ENCODE data around the gene BOD1.

Gene BOD1

DNA sequence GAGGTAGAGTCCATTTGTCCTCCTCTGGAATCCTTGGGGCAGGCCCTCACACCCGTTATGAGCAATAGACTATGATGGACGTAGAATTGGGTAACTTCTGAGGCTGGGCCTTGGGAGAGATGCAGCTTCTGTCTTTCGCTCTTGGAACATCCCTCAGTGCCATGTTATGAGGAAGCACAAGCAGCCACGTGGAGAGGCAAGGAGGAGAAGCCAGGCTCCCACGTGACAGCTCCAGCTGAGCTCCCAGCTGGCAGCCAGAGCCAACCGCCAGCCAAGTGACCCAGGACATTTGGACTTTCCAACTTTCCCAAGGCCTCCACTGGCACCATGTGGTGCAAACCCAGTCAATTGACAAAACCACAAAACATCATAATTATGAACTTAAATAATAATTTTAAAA lies 43.0 kb upstream of the BOD1 start:
- H3K27me3 ChIP-seq (replicated peaks in 2 of 5; ENCODE audit: control insufficient read depth in 4 of 5, insufficient read depth in 5 of 5, low read length in 4 of 5), result no peaks in the 10 kb centered on the region
- peaks cover 6 to 11% (median 10%) of the 10 kb centered on the region in 4 experiments for H3K4me1 ChIP-seq (ENCODE audit: control extremely low read depth in 1 of 4, control insufficient read depth in 4 of 4, insufficient read depth in 4 of 4, low read length in 3 of 4)
- H3K27ac ChIP-seq (ENCODE audit: insufficient read depth in 1 of 2, low read depth in 1 of 2, low read length in 2 of 2, poor library complexity in 1 of 2, severe bottlenecking in 2 of 2), result no peak overlapping the region
- POLR2A ChIA-PET, result no interaction called here
- no peak overlapping the region for H3K4me3 ChIP-seq (ENCODE audit: control insufficient read depth in 1 of 7, extremely low read depth in 1 of 7, insufficient read depth in 4 of 7, low read depth in 2 of 7, low read length in 6 of 7)
- no peaks in the 10 kb centered on the region for H3K36me3 ChIP-seq (ENCODE audit: control insufficient read depth in 4 of 4, insufficient read depth in 4 of 4, low read length in 3 of 4)
- 100% methylated on average over 3 of the region's 6 CpGs for WGBS (ENCODE audit: insufficient coverage)
- DNase-seq, result no peak
- H3K9me3 ChIP-seq (ENCODE audit: control extremely low read depth in 1 of 5, control insufficient read depth in 4 of 5, insufficient read depth in 2 of 5, low read depth in 1 of 5, low read length in 4 of 5), result peaks cover 0 to 10% (median 1%) of the 10 kb centered on the region in 5 experiments
- CTCF ChIA-PET, result interaction anchor here (1.2 kb wide), 1 partner anchor 14 kb away, joined by 4 read pairs; no protein-coding TSS in a partner anchor

DNA sequence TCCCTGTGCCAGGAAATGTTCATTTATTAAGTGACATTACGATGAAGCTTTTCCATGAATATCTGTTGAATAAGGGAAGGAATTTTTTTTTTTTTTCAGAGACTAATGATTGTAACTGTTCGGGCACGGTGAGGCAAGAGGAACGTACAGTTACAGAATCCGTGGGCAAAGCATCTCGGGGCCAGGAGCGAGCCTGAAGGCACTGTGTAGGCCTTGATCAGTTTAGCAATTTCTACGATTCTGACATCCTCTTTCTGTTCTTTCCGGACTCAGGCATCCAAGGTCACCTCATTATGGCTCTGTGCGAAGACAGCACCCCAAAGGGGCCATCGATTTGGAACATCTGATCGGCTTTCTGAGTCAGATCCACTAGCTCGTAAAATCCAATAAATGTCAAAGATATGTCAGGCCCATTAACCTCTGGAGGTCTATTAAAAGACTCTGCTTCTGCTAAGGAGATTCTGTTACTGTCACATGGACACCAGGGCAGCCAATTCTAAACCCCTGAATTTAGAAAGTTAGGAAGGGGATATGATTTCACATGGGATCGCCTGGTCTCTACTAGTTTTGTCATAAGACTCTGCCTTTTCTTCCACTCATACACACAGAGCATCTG lies 41.4 kb upstream of the BOD1 start:
- Histone ChIP-seq H3K36me3 (ENCODE audit: control insufficient read depth in 4 of 4, insufficient read depth in 4 of 4, low read length in 3 of 4) (no peaks in the 10 kb centered on the region), H3K4me1 (ENCODE audit: control extremely low read depth in 1 of 4, control insufficient read depth in 4 of 4, insufficient read depth in 4 of 4, low read length in 3 of 4) (no peaks in the 10 kb centered on the region), H3K4me3 (ENCODE audit: control insufficient read depth in 1 of 7, extremely low read depth in 1 of 7, insufficient read depth in 4 of 7, low read depth in 2 of 7, low read length in 6 of 7) (no peak overlapping the region), H3K27me3 (replicated peaks in 2 of 5; ENCODE audit: control insufficient read depth in 4 of 5, insufficient read depth in 5 of 5, low read length in 4 of 5) (no peaks in the 10 kb centered on the region), H3K27ac (ENCODE audit: insufficient read depth in 1 of 2, low read depth in 1 of 2, low read length in 2 of 2, poor library complexity in 1 of 2, severe bottlenecking in 2 of 2) (no peak overlapping the region), H3K9me3 (ENCODE audit: control extremely low read depth in 1 of 5, control insufficient read depth in 4 of 5, insufficient read depth in 2 of 5, low read depth in 1 of 5, low read length in 4 of 5) (peaks cover 0 to 10% (median 2%) of the 10 kb centered on the region in 5 experiments)
- WGBS (ENCODE audit: insufficient coverage), result 95% methylated on average over 13 of the region's 14 CpGs
- ChIA-PET CTCF (interaction anchor here (0.6 to 1.2 kb wide), 2 partner anchors 20 to 1103 kb away, joined by 3 read pairs; no protein-coding TSS in a partner anchor), POLR2A (interaction anchor here (0.6 to 0.7 kb wide), 2 partner anchors 13 to 75 kb away, joined by 3 to 7 read pairs; no protein-coding TSS in a partner anchor)
- DNase-seq, result no peak

DNA sequence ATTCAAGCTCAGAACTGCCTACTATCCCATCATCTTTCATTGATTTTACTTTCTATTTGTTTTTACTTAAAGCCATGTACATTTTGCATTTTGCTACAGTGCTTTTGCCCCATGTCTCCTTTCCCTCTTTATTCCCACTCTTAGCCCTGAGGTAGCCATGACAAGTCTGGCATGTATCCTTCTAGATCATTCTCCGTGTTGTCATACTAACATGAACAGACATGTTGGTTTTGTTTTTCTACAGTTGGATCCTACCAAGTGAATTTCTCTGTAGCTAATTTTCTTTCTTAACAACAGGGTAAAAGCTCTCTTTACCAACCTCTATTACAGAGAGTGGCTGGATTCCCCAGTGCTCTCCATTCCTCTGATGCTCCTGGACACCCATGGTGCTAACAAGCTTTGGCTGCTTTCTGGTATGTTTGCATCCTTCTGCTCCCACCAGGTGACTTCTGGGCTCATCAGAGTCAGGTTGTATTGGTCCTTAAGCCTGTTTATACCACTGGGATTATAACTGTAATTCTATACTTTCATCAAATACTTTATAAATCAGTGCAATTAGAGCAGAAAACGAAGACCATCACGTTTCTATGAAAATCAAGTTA lies 38.8 kb upstream of the BOD1 start:
- Histone ChIP-seq H3K27ac (ENCODE audit: insufficient read depth in 1 of 2, low read depth in 1 of 2, low read length in 2 of 2, poor library complexity in 1 of 2, severe bottlenecking in 2 of 2) (no peak overlapping the region), H3K9me3 (ENCODE audit: control extremely low read depth in 1 of 5, control insufficient read depth in 4 of 5, insufficient read depth in 2 of 5, low read depth in 1 of 5, low read length in 4 of 5) (peaks cover 0 to 11% (median 5%) of the 10 kb centered on the region in 5 experiments), H3K4me1 (ENCODE audit: control extremely low read depth in 1 of 4, control insufficient read depth in 4 of 4, insufficient read depth in 4 of 4, low read length in 3 of 4) (no peaks in the 10 kb centered on the region), H3K36me3 (ENCODE audit: control insufficient read depth in 4 of 4, insufficient read depth in 4 of 4, low read length in 3 of 4) (no peaks in the 10 kb centered on the region), H3K27me3 (replicated peaks in 2 of 5; ENCODE audit: control insufficient read depth in 4 of 5, insufficient read depth in 5 of 5, low read length in 4 of 5) (no peaks in the 10 kb centered on the region), H3K4me3 (ENCODE audit: control insufficient read depth in 1 of 7, extremely low read depth in 1 of 7, insufficient read depth in 4 of 7, low read depth in 2 of 7, low read length in 6 of 7) (no peak overlapping the region)
- POLR2A ChIA-PET, result no interaction called here
- 100% methylated on average over 2 of the region's 3 CpGs for WGBS (ENCODE audit: insufficient coverage)
- CTCF ChIA-PET, result interaction anchor here (1.6 kb wide), 1 partner anchor 14 kb away, joined by 3 read pairs; no protein-coding TSS in a partner anchor
- no peak for DNase-seq

DNA sequence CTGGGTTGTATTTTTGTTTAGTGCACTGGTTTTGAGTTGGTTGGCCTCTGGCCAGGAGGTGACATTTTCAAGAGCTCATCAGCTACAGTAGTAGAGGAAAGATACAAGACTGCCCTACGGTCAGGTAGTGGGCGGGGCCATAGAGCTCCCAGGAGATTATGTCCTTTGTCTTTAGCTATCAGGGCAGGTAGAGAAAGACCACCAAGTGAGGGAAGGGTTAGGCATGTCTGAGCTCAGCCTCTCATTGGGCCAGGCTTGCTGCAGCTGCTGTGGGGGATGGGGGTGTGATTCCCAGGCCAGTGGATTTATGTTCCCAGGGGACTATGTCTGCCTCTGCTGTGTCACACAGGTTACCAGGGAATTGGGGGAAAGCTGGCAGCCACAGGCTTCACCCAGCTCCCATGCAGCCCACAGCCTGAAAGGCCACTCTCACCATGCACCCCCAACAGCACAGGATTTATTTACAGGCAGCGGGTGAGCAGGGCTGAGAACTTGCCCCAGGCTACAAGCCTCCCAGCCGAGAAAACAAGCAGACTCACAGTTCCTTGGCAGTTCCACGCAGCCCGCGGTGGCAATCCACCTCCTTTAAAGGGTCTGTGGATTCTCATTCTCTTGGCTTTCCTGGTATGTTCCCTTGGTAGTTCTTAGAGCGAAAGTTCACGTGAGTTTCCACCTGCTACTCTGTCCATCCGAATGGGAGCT lies 37.5 kb upstream of the BOD1 start:
- ChIA-PET CTCF (interaction anchor here (1.2 kb wide), 1 partner anchor 11 kb away, joined by 3 read pairs; no protein-coding TSS in a partner anchor), POLR2A (no interaction called here)
- Histone ChIP-seq H3K36me3 (ENCODE audit: control insufficient read depth in 4 of 4, insufficient read depth in 4 of 4, low read length in 3 of 4) (no peaks in the 10 kb centered on the region), H3K9me3 (ENCODE audit: control extremely low read depth in 1 of 5, control insufficient read depth in 4 of 5, insufficient read depth in 2 of 5, low read depth in 1 of 5, low read length in 4 of 5) (peaks cover 0 to 9% (median 4%) of the 10 kb centered on the region in 5 experiments), H3K27me3 (replicated peaks in 2 of 5; ENCODE audit: control insufficient read depth in 4 of 5, insufficient read depth in 5 of 5, low read length in 4 of 5) (no peaks in the 10 kb centered on the region), H3K4me1 (ENCODE audit: control extremely low read depth in 1 of 4, control insufficient read depth in 4 of 4, insufficient read depth in 4 of 4, low read length in 3 of 4) (no peaks in the 10 kb centered on the region), H3K27ac (ENCODE audit: insufficient read depth in 1 of 2, low read depth in 1 of 2, low read length in 2 of 2, poor library complexity in 1 of 2, severe bottlenecking in 2 of 2) (no peak overlapping the region), H3K4me3 (ENCODE audit: control insufficient read depth in 1 of 7, extremely low read depth in 1 of 7, insufficient read depth in 4 of 7, low read depth in 2 of 7, low read length in 6 of 7) (no peak overlapping the region)
- 100% methylated on average over 10 of the region's 10 CpGs for WGBS (ENCODE audit: insufficient coverage)
- no peak for DNase-seq

DNA sequence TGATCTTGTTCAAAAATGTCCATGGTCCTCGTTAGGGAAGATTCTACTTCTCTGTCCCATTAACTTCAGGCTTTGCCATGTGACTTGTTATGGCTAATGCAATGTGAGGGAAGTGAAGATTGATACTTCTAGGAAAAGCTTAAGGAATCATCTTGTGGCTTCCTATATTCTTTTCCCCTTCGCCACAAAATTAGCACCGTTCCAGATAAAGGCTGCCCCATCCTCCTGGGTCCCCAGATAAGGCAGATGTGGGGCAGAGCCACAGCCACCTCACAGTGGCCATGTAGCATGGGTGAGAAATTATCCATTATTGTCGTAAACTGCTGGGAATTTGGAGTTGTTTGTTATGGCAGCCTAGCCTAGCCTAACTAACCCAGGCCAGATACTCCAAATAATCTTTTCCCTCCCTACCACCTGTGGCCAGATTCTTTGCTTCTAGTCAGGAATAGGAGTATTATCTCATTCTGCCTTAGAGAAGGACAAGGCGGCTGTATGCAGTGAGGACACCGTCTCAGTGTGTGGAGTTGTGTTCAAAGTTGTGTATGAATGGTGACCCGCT lies 31.9 kb upstream of the BOD1 start:
- Histone ChIP-seq H3K27me3 (replicated peaks in 2 of 5; ENCODE audit: control insufficient read depth in 4 of 5, insufficient read depth in 5 of 5, low read length in 4 of 5) (peaks cover 0 to 4% (median 0%) of the 10 kb centered on the region in 5 experiments), H3K36me3 (ENCODE audit: control insufficient read depth in 4 of 4, insufficient read depth in 4 of 4, low read length in 3 of 4) (no peaks in the 10 kb centered on the region), H3K4me1 (ENCODE audit: control extremely low read depth in 1 of 4, control insufficient read depth in 4 of 4, insufficient read depth in 4 of 4, low read length in 3 of 4) (no peaks in the 10 kb centered on the region), H3K27ac (ENCODE audit: insufficient read depth in 1 of 2, low read depth in 1 of 2, low read length in 2 of 2, poor library complexity in 1 of 2, severe bottlenecking in 2 of 2) (no peak overlapping the region), H3K9me3 (ENCODE audit: control extremely low read depth in 1 of 5, control insufficient read depth in 4 of 5, insufficient read depth in 2 of 5, low read depth in 1 of 5, low read length in 4 of 5) (peaks cover 0 to 9% (median 0%) of the 10 kb centered on the region in 5 experiments), H3K4me3 (ENCODE audit: control insufficient read depth in 1 of 7, extremely low read depth in 1 of 7, insufficient read depth in 4 of 7, low read depth in 2 of 7, low read length in 6 of 7) (no peak overlapping the region)
- ChIA-PET CTCF (interaction anchor here (1.8 kb wide), 1 partner anchor 10 kb away, joined by 4 read pairs; no protein-coding TSS in a partner anchor), POLR2A (no interaction called here)
- 60% methylated on average over 1 of the region's 7 CpGs for WGBS (ENCODE audit: insufficient coverage)
- DNase-seq, result no peak

DNA sequence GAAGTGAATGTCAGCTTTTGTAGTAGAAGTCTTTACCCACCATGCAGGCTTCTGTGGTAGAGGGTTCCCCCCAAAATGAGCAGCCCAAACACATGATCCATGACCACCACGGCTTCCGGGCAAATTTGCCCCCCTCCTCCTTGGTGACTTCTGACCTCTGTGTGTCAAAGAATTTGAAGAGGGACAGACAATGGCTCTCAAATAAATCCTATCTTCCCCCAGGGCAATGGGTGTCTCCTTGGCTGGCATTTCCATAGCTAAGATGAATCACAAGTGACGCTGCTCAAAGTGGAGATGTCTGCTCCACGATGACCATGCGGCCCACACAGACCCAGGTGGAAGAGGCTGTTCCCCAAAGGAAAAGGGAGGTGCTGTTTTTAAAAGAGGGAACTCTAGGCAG lies 30.2 kb upstream of the BOD1 start:
- peaks cover 0 to 4% (median 0%) of the 10 kb centered on the region in 5 experiments for H3K27me3 ChIP-seq (replicated peaks in 2 of 5; ENCODE audit: control insufficient read depth in 4 of 5, insufficient read depth in 5 of 5, low read length in 4 of 5)
- CTCF ChIA-PET, result no interaction called here

More for the DNA sequence above, 30.2 kb upstream of the BOD1 start:
- Histone ChIP-seq H3K27ac (ENCODE audit: insufficient read depth in 1 of 2, low read depth in 1 of 2, low read length in 2 of 2, poor library complexity in 1 of 2, severe bottlenecking in 2 of 2) (no peak overlapping the region), H3K36me3 (ENCODE audit: control insufficient read depth in 4 of 4, insufficient read depth in 4 of 4, low read length in 3 of 4) (no peaks in the 10 kb centered on the region), H3K4me3 (ENCODE audit: control insufficient read depth in 1 of 7, extremely low read depth in 1 of 7, insufficient read depth in 4 of 7, low read depth in 2 of 7, low read length in 6 of 7) (no peak overlapping the region), H3K9me3 (ENCODE audit: control extremely low read depth in 1 of 5, control insufficient read depth in 4 of 5, insufficient read depth in 2 of 5, low read depth in 1 of 5, low read length in 4 of 5) (no peaks in the 10 kb centered on the region), H3K4me1 (ENCODE audit: control extremely low read depth in 1 of 4, control insufficient read depth in 4 of 4, insufficient read depth in 4 of 4, low read length in 3 of 4) (no peaks in the 10 kb centered on the region)
- POLR2A ChIA-PET, result no interaction called here
- no peak for DNase-seq
- whole genome bisulfite sequencing (ENCODE audit: insufficient coverage), result 95% methylated on average over 5 of the region's 5 CpGs
